VCaP (cell line): ENCODE measurements around the gene UNKL.

ENCODE experiments used
- H3K27ac ChIP-seq: fragments of 450-650 bp; 2 replicates; pipeline ENCODE4 v1.5.1; 2017
- TF ChIP-seq, protein P1 (sequence below): fragments of 450-650 bp; conservative IDR thresholded peaks from 2 replicates; pipeline ENCODE4 v1.5.1; 2017; ENCODE audit warnings: mild to moderate bottlenecking, moderate library complexity

UNKL gene

GRCh38 chr16:1381612-1382406, 32.7 kb downstream of the UNKL start:
- TF ChIP-seq, protein P1, sequence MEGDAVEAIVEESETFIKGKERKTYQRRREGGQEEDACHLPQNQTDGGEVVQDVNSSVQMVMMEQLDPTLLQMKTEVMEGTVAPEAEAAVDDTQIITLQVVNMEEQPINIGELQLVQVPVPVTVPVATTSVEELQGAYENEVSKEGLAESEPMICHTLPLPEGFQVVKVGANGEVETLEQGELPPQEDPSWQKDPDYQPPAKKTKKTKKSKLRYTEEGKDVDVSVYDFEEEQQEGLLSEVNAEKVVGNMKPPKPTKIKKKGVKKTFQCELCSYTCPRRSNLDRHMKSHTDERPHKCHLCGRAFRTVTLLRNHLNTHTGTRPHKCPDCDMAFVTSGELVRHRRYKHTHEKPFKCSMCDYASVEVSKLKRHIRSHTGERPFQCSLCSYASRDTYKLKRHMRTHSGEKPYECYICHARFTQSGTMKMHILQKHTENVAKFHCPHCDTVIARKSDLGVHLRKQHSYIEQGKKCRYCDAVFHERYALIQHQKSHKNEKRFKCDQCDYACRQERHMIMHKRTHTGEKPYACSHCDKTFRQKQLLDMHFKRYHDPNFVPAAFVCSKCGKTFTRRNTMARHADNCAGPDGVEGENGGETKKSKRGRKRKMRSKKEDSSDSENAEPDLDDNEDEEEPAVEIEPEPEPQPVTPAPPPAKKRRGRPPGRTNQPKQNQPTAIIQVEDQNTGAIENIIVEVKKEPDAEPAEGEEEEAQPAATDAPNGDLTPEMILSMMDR = no peak
- H3K27ac ChIP-seq = no peak overlapping the region

DNA sequence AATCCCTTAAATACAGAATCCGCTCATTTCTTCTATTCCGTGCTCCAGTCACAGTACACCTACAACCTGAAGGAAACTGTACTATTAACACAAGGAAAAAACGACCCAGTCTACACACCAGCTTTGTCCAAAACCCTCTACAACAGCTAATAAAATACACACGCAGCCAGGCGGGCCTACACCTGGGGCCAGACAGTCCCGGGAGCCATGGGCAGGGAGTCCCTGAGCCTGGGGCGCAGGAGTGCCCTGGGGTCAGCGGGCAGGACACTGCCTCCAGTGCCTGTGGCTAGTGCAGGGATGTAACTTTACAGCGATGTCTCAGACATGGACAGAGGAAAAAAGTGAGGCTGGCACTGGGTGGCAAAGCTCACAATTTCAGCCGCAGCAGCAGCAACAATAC, 34.3 kb downstream of the UNKL start:
- TF ChIP-seq, protein P1 = no peak
- peak overlapping the region; percentile 78 for H3K27ac ChIP-seq

GRCh38 chr16:1379304-1380076, 35.0 kb downstream of the UNKL start:
- H3K27ac ChIP-seq = peak overlapping the region; percentile 78

DNA sequence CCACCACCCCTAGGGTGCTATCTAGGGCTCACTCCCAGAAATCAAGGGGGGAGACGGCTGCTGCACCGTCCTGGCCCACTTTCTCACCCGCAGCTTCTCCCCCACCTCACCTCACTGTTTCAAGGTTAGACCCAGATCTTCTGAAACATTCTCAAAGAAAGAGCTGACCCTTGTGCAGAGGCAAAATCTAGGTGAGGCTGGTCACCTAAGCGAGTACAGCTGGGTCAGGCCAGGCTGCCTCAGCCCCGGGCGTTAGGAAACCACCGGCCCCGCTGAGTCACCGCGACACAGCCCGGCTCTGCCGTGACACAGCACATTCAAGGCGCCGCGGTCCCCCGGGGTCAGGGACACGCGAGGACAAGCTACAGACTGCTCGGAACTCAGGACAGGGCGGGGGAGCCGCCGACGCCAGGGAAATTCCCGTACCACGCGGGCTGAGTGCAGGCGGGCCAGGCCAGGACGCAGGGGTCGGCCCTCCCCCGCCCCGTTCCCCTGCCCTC, 35.6 kb downstream of the UNKL start:
- peak overlapping the region; percentile 78 for H3K27ac ChIP-seq
- TF ChIP-seq, protein P1 = no peak

More at GRCh38 chr16:1379304-1380076, 35.0 kb downstream of the UNKL start:
- TF ChIP-seq, protein P1 = peak; percentile 38

GRCh38 chr16:1378087-1378803, 36.3 kb downstream of the UNKL start:
- H3K27ac ChIP-seq = peak overlapping the region; percentile 78; the same call in 1 of the 2 replicates
- TF ChIP-seq, protein P1 = no peak

DNA sequence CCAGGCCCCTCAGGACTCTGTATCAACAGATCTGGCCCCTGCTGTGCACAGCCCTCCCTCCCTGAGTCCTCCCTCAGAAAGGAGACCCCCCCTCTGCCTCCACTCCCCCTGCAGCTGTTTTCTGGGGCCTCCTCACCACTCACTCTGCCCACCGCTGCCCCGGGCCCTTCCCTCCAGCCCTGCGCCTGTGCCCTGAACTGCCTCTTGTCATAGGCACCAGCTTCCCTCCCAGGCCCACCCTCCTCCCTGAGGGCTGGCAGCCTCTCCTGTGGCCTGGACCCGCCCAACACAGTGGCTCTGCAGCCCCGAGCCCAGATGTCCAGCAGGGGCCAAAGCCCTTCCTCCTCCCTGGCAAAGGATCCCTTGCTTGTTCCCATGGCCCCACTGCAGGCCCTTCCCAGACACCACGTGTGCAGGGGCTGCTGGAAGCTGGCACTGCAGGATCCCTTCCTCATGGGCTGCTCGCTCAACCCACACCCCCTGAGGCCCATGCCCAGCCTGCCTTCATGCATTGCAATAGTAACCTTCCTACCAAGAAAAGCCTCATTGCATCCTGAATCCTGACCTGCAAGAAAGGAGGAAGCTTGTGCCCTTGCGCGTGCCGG, 37.0 kb downstream of the UNKL start:
- no peak overlapping the region; the same call in 1 of the 2 replicates for H3K27ac ChIP-seq
- TF ChIP-seq, protein P1 = no peak
